A549 (cell line): ENCODE data around the gene ZNF302. TPM values are rescaled to one million over a fixed set of nuclear protein-coding genes. Genes with fewer than 3 reads are reported as not detected.

Experiments used
- ATAC-seq, 2 experiments: fragments of 200-7000 bp in 1 of 2; fragments of >200 bp in 1 of 2; cut with Nextera tagmentation in 1 of 2; cut with Tn5 transposase in 1 of 2; 3 replicates each; pipeline versions ENCODE4 v1.8.0 to v1.9.1; 2018 to 2020; ENCODE audit warnings: mild to moderate bottlenecking in 1 of 2, moderate library complexity in 1 of 2
- CTCF ChIA-PET: fragments of 300-600 bp; sonication (Branson Sonifier 250); formaldehyde crosslinking; extraction: SDS; loops from one replicate; lab custom pipeline; 2021; ENCODE audit warnings: antibody characterized with exemption, inconsistent platforms; lab: Yijun Ruan, JAX
- POLR2A ChIA-PET: fragments of 350-600 bp; formaldehyde crosslinking; extraction: SDS; loops from one replicate; lab custom pipeline; 2021; ENCODE audit warnings: antibody characterized with exemption, inconsistent platforms; lab: Yijun Ruan, JAX
- DNase-seq, 2 experiments: peaks; one replicate each; pipeline versions ENCODE4 v3.0.0 to v3.0.0-alpha.2; 2011 to 2016; ENCODE audit warnings: low read depth in 1 of 2, low spot score in 1 of 2
- FAIRE-seq: peaks from 2 replicates; lab custom pipeline; 2011; peaks lifted over from hg19 to GRCh38; lab: Jason Lieb, UNC
- H3K27ac ChIP-seq, 2 experiments: fragments of >200 bp; sonication (Bioruptor Twin); formaldehyde crosslinking; 3 replicates each; pipeline ENCODE4 v1.5.1; 2016 to 2017
- H3K4me1 ChIP-seq: fragments of >200 bp; sonication (Bioruptor Twin); formaldehyde crosslinking; 3 replicates; pipeline ENCODE4 v1.6.1; 2016
- H3K4me2 ChIP-seq: fragments of >200 bp; sonication (Bioruptor Twin); formaldehyde crosslinking; 3 replicates; pipeline ENCODE4 v1.6.1; 2016
- H3K4me3 ChIP-seq: fragments of >200 bp; sonication (Bioruptor Twin); formaldehyde crosslinking; 3 replicates; pipeline ENCODE4 v1.5.1; 2016
- H3K9me3 ChIP-seq: fragments of >200 bp; sonication (Bioruptor Twin); formaldehyde crosslinking; 3 replicates; pipeline ENCODE4 v1.6.1; 2016
- CBX8 ChIP-seq: fragments of 200-600 bp; sonication (generic); IDR thresholded peaks from 2 replicates; pipeline ENCODE4 v1.6.1; 2016
- CEBPB ChIP-seq, 2 experiments: fragments of >200 bp in 1 of 2; sonication (Bioruptor Twin) in 1 of 2; formaldehyde crosslinking in 1 of 2; IDR thresholded peaks; 2 replicates each; pipeline ENCODE4 v1.6.1; 2012 to 2016
- CHD2 ChIP-seq: fragments of 150-350 bp; IDR thresholded peaks from 2 replicates; pipeline ENCODE4 v1.6.1; 2014; ENCODE audit warnings: low read length; ENCODE audit not compliant: partially characterized antibody
- CTCF ChIP-seq: fragments of >200 bp; sonication (Bioruptor Twin); formaldehyde crosslinking; IDR thresholded peaks from 3 replicates; pipeline ENCODE4 v1.5.1; 2016
- EHMT2 ChIP-seq: fragments of 200-600 bp; sonication (generic); IDR thresholded peaks from 2 replicates; pipeline ENCODE4 v1.6.1; 2016; ENCODE audit warnings: antibody characterized with exemption, low read depth, mild to moderate bottlenecking, moderate library complexity
- FOXS1 ChIP-seq: fragments of 250-450 bp; sonication (Bioruptor Pico); IDR thresholded peaks from 2 replicates; pipeline ENCODE4 v1.5.0; 2020; ENCODE audit warnings: mild to moderate bottlenecking, moderate library complexity
- HDAC2 ChIP-seq: fragments of 200-600 bp; sonication (generic); IDR thresholded peaks from 2 replicates; pipeline ENCODE4 v1.6.1; 2016
- HEYL ChIP-seq: fragments of 250-450 bp; sonication (Bioruptor Pico); IDR thresholded peaks from 2 replicates; pipeline ENCODE4 v1.8.0; 2021; ENCODE audit warnings: mild to moderate bottlenecking, moderate library complexity
- HMGXB4 ChIP-seq: fragments of 250-450 bp; sonication (Bioruptor Pico); IDR thresholded peaks from 2 replicates; pipeline ENCODE4 v1.5.0; 2021; ENCODE audit warnings: mild to moderate bottlenecking, moderate library complexity, borderline replicate concordance
- HOXB13 ChIP-seq: fragments of 250-450 bp; sonication (Bioruptor Pico); IDR thresholded peaks from 2 replicates; pipeline ENCODE4 v1.5.0; 2020; ENCODE audit warnings: low read depth, mild to moderate bottlenecking, moderate library complexity
- JUN ChIP-seq, 2 experiments: fragments of >200 bp; sonication (Bioruptor Twin); formaldehyde crosslinking; IDR thresholded peaks; 2 replicates in 1 of 2; 3 replicates in 1 of 2; pipeline ENCODE4 v1.6.1; 2016 to 2017
- KDM1A ChIP-seq: fragments of 200-600 bp; sonication (generic); IDR thresholded peaks from 2 replicates; pipeline ENCODE4 v1.6.1; 2016; ENCODE audit warnings: low read depth, mild to moderate bottlenecking
- MAFK ChIP-seq: fragments of 450-650 bp; IDR thresholded peaks from 2 replicates; pipeline ENCODE4 v1.6.1; 2014; ENCODE audit not compliant: partially characterized antibody
- MAX ChIP-seq: IDR thresholded peaks from 2 replicates; pipeline ENCODE4 v1.6.1; 2012
- NR3C1 ChIP-seq: fragments of >200 bp; sonication (Bioruptor Twin); formaldehyde crosslinking; IDR thresholded peaks from 3 replicates; pipeline ENCODE4 v1.6.1; 2017
- POLR2A ChIP-seq: IDR thresholded peaks from 2 replicates; pipeline ENCODE4 v1.6.1; 2012; ENCODE audit warnings: mild to moderate bottlenecking, low read length
- RAD21 ChIP-seq, 2 experiments: fragments of >200 bp in 1 of 2; sonication (Bioruptor Twin) in 1 of 2; formaldehyde crosslinking in 1 of 2; IDR thresholded peaks in 1 of 2; conservative IDR thresholded peaks in 1 of 2; 2 replicates in 1 of 2; 3 replicates in 1 of 2; pipeline ENCODE4 v1.6.1; 2012 to 2018; ENCODE audit warnings: inconsistent platforms in 1 of 2
- RCOR1 ChIP-seq: fragments of 150-350 bp; IDR thresholded peaks from 2 replicates; pipeline ENCODE4 v1.6.1; 2014; ENCODE audit warnings: antibody characterized with exemption, low read length, low read depth
- RFX5 ChIP-seq: fragments of 450-650 bp; IDR thresholded peaks from 2 replicates; pipeline ENCODE4 v1.7.1; 2014; ENCODE audit warnings: antibody characterized with exemption, mild to moderate bottlenecking, moderate library complexity
- RNF2 ChIP-seq: fragments of 200-600 bp; sonication (generic); IDR thresholded peaks from 2 replicates; pipeline ENCODE4 v1.6.1; 2016; ENCODE audit warnings: low read depth, mild to moderate bottlenecking, antibody characterized with exemption, moderate library complexity, borderline replicate concordance
- SMC3 ChIP-seq: fragments of >200 bp; sonication (Bioruptor Twin); formaldehyde crosslinking; IDR thresholded peaks from 3 replicates; pipeline ENCODE4 v1.6.1; 2018; ENCODE audit warnings: inconsistent platforms
- SREBF2 ChIP-seq: fragments of 450-650 bp; IDR thresholded peaks from 2 replicates; pipeline ENCODE4 v1.6.1; 2014; ENCODE audit warnings: mild to moderate bottlenecking, moderate library complexity
- ZFP36 ChIP-seq: fragments of 450-650 bp; IDR thresholded peaks from 2 replicates; pipeline ENCODE4 v1.6.1; 2014; ENCODE audit warnings: borderline replicate concordance; ENCODE audit not compliant: partially characterized antibody
- ZSCAN20 ChIP-seq: fragments of 250-450 bp; sonication (Bioruptor Pico); IDR thresholded peaks from 2 replicates; pipeline ENCODE4 v1.8.0; 2022; ENCODE audit warnings: mild to moderate bottlenecking, moderate library complexity
- WGBS: methylation state at CpG from one replicate; pipeline ENCODE4 v1.1.6; 2017; ENCODE audit errors: missing lambda C conversion rate; 5-methylcytosine and 5-hydroxymethylcytosine counted together
- polyA plus RNA-seq, 4 experiments: library from polyadenylated mRNA; depleted of rRNA in 3 of 4; stranded (reverse); fragments of >200 nt; fragmentation: RNase III in 1 of 4; extraction: RNeasy Plus Mini Kit Qiagen cat#74134 plus additional on column Dnase treatment in 1 of 4; gene quantifications; 2 replicates in 3 of 4; 3 replicates in 1 of 4; pipeline ENCODE4 v1.2.3, GENCODE V29; 2011 to 2017
- TF ChIP-seq, protein P1 (sequence below): fragments of 450-650 bp; IDR thresholded peaks from 2 replicates; pipeline ENCODE4 v1.6.1; 2014; ENCODE audit warnings: antibody characterized with exemption
- TF ChIP-seq, protein P2 (sequence below): fragments of >200 bp; sonication (Bioruptor Twin); formaldehyde crosslinking; IDR thresholded peaks from 3 replicates; pipeline ENCODE4 v1.6.1; 2016

The ZNF302 gene
- polyA plus RNA-seq, 2 of the 4 experiments (the other 2 are of a cell fraction), result 26.2 to 56.3 TPM

DNA sequence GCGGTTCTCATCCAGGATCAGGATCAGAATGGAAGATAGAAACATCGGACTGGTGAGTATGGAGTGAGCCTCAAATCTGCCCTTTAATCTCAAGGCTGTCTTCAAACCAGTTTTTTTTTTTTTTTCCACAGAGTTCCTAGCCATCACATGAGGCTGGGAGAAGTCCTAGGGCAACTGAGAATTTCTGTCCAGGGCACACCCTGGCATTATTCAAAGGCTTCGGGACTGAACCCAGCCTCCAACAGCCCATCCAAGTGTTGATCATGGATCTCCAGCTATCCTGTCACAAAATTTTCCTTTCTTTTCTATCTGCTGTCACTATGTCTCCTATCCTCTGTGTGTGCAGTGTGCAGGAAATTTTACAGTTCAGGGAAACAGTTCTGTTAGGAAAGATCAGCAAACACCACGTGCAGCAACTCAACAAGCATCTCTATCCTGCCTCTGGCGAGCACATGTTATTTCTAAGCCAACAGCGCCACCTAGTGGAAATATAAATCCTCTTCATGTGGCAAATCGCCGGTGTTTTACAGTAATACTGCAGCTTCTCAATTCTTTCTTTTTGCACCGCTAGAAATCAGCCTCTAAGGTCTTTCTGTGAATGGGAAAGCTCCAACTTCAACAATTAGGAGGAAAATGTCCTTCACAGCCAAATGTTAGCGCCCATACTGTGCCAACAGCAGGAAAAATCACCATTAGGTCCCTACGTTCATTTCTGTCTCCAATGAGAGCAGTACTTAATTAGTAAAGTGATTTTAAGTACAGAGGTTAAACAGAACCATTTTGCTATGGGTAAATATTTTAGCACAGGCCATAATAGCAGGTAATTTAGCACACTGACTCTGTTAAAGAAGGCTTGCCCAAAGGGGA lies 35.1 kb downstream of the ZNF302 start:
- H3K4me1 ChIP-seq, result no peaks in the 10 kb centered on the region
- no peak overlapping the region for H3K4me2 ChIP-seq
- 15% methylated on average over 11 of the region's 11 CpGs for WGBS
- DNase-seq, result peak; percentile 77 to 90
- peak; percentile 75 to 95; a peak in 5 of 6 replicates for ATAC-seq
- no peak overlapping the region for H3K4me3 ChIP-seq
- ChIA-PET POLR2A (no interaction called here), CTCF (interaction anchor here (0.6 to 5.1 kb wide), 66 partner anchors 9 to 1491 kb away, joined by 3 to 42 read pairs (median 4); partner anchors contain the start of gene ZNF181)
- H3K27ac ChIP-seq, result no peak overlapping the region
- no peak for TF ChIP-seq CBX8
- TF ChIP-seq NR3C1, result no peak
- no peak for TF ChIP-seq MAFK
- no peak for TF ChIP-seq EHMT2
- no peak for TF ChIP-seq CEBPB (IDR thresholded peaks at IDR 0.05)
- TF ChIP-seq, protein P1, sequence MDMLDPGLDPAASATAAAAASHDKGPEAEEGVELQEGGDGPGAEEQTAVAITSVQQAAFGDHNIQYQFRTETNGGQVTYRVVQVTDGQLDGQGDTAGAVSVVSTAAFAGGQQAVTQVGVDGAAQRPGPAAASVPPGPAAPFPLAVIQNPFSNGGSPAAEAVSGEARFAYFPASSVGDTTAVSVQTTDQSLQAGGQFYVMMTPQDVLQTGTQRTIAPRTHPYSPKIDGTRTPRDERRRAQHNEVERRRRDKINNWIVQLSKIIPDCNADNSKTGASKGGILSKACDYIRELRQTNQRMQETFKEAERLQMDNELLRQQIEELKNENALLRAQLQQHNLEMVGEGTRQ, result peak; percentile 56
- peak; percentile 81 for TF ChIP-seq SMC3
- no peak for TF ChIP-seq HOXB13
- no peak for TF ChIP-seq FOXS1
- TF ChIP-seq POLR2A, result no peak
- TF ChIP-seq CTCF, result peak; percentile 93
- 0 out of 5 replicates have a peak, but pooled peaks of 1 of the 2 experiments have one; percentile 24 for TF ChIP-seq JUN (IDR thresholded peaks at IDR 0.05)
- TF ChIP-seq ZFP36, result no peak
- TF ChIP-seq CHD2, result no peak
- TF ChIP-seq HEYL, result no peak
- no peak for TF ChIP-seq ZSCAN20 (CRISPR knock-in tag)
- TF ChIP-seq RCOR1, result no peak
- TF ChIP-seq KDM1A, result no peak
- TF ChIP-seq MAX, result peak; percentile 81; the same call in 1 of the 2 replicates
- no peak for TF ChIP-seq HMGXB4 (CRISPR knock-in tag)
- TF ChIP-seq RNF2, result no peak
- TF ChIP-seq SREBF2, result no peak
- TF ChIP-seq, protein P2, sequence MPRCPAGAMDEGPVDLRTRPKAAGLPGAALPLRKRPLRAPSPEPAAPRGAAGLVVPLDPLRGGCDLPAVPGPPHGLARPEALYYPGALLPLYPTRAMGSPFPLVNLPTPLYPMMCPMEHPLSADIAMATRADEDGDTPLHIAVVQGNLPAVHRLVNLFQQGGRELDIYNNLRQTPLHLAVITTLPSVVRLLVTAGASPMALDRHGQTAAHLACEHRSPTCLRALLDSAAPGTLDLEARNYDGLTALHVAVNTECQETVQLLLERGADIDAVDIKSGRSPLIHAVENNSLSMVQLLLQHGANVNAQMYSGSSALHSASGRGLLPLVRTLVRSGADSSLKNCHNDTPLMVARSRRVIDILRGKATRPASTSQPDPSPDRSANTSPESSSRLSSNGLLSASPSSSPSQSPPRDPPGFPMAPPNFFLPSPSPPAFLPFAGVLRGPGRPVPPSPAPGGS, result no peak
- TF ChIP-seq RAD21 (conservative IDR thresholded peaks at IDR 0.05 in 1 of 2, IDR thresholded peaks at IDR 0.05 in 1 of 2), result peak; percentile 94 to 97
- TF ChIP-seq RFX5, result no peak
- TF ChIP-seq HDAC2, result no peak
- peak; percentile 98 for FAIRE-seq
- peaks cover 72% of the 10 kb centered on the region for H3K9me3 ChIP-seq
